IMR-90 (cell line): ENCODE data around the gene DYNC1H1. TPM values are rescaled to one million over a fixed set of nuclear protein-coding genes. Genes with fewer than 3 reads are reported as not detected.

Source experiments
- ATAC-seq: fragments of 200-7000 bp; cut with Tn5 transposase; 2 replicates; pipeline ENCODE4 v1.9.1; 2020; ENCODE audit warnings: low read depth, mild to moderate bottlenecking, moderate library complexity
- BruUV-seq: library from RNA; stranded (reverse); fragments of 400-500 nt; replicated peaks from 2 replicates; lab custom pipeline; 2021; lab: Mats Ljungman, UMichigan
- CTCF ChIA-PET: fragments of 300-600 bp; formaldehyde crosslinking; extraction: SDS; loops from one replicate; lab custom pipeline; 2021; ENCODE audit warnings: antibody characterized with exemption; lab: Yijun Ruan, JAX
- POLR2A ChIA-PET: fragments of 300-600 bp; sonication (Branson Sonifier 250); formaldehyde crosslinking; loops from one replicate; lab custom pipeline; 2022; ENCODE audit warnings: antibody characterized with exemption; ENCODE audit not compliant: unreplicated experiment; lab: Charles Lee
- DNase-seq: peaks from one replicate; pipeline ENCODE4 v3.0.0; 2013
- H2AFZ ChIP-seq: replicated peaks from 2 replicates; pipeline ENCODE3; 2013; ENCODE audit warnings: low read length, mild to moderate bottlenecking; ENCODE audit not compliant: poor library complexity
- H2AK5ac ChIP-seq: 2 replicates; pipeline ENCODE4 v1.6.1; 2013; ENCODE audit warnings: low read depth, low read length, inconsistent platforms
- H2AK9ac ChIP-seq: replicated peaks from 2 replicates; pipeline ENCODE3; 2013; ENCODE audit warnings: mild to moderate bottlenecking, low read depth, low read length, moderate library complexity; ENCODE audit not compliant: poor library complexity
- H2BK120ac ChIP-seq: 2 replicates; pipeline ENCODE4 v1.6.1; 2013; ENCODE audit warnings: low read depth, low read length, inconsistent platforms
- H2BK15ac ChIP-seq: 3 replicates; pipeline ENCODE4 v1.6.1; 2013; ENCODE audit warnings: low read depth, low read length, inconsistent platforms
- H2BK20ac ChIP-seq: 2 replicates; pipeline ENCODE4 v1.6.1; 2013; ENCODE audit warnings: low read depth, mild to moderate bottlenecking, inconsistent platforms, low read length, moderate library complexity
- H2BK5ac ChIP-seq: 2 replicates; pipeline ENCODE4 v1.6.1; 2013; ENCODE audit warnings: mild to moderate bottlenecking, low read depth, low read length, inconsistent platforms; ENCODE audit not compliant: poor library complexity, severe bottlenecking
- H3K14ac ChIP-seq: replicated peaks from 2 replicates; pipeline ENCODE4 v1.6.1; 2013; ENCODE audit warnings: low read depth, low read length, inconsistent platforms
- H3K18ac ChIP-seq: 2 replicates; pipeline ENCODE4 v1.6.1; 2013; ENCODE audit warnings: low read depth, low read length, control low read depth
- H3K23ac ChIP-seq: 2 replicates; pipeline ENCODE4 v1.6.1; 2013; ENCODE audit warnings: low read depth, low read length, inconsistent platforms
- H3K27ac ChIP-seq: 2 replicates; pipeline ENCODE4 v1.5.1; 2013; ENCODE audit warnings: mild to moderate bottlenecking, control low read depth, low read length; ENCODE audit not compliant: insufficient read depth
- H3K27me3 ChIP-seq: 2 replicates; pipeline ENCODE4 v1.6.1; 2013; ENCODE audit warnings: low read length; ENCODE audit not compliant: control insufficient read depth, insufficient read depth
- H3K36me3 ChIP-seq: 2 replicates; pipeline ENCODE4 v1.6.1; 2013; ENCODE audit warnings: low read length, mixed read lengths; ENCODE audit not compliant: control insufficient read depth, insufficient read depth
- H3K4ac ChIP-seq: 2 replicates; pipeline ENCODE4 v1.6.1; 2013; ENCODE audit warnings: low read depth, low read length, inconsistent platforms
- H3K4me1 ChIP-seq: 2 replicates; pipeline ENCODE4 v1.6.1; 2013; ENCODE audit warnings: low read length, mixed read lengths; ENCODE audit not compliant: control insufficient read depth, insufficient read depth
- H3K4me2 ChIP-seq: 2 replicates; pipeline ENCODE4 v1.6.1; 2013; ENCODE audit warnings: low read depth, mild to moderate bottlenecking, control low read depth, low read length, moderate library complexity
- H3K4me3 ChIP-seq: 2 replicates; pipeline ENCODE4 v1.5.1; 2013; ENCODE audit warnings: low read depth, mild to moderate bottlenecking, control low read depth, low read length, moderate library complexity; ENCODE audit not compliant: insufficient read depth
- H3K56ac ChIP-seq: 2 replicates; pipeline ENCODE4 v1.6.1; 2013; ENCODE audit warnings: low read length, inconsistent platforms; ENCODE audit not compliant: insufficient read depth; ENCODE audit errors: extremely low read depth
- H3K79me1 ChIP-seq, 2 experiments: 2 replicates each; pipeline ENCODE4 v1.6.1; 2013; ENCODE audit warnings: low read length in 2 of 2, inconsistent platforms in 1 of 2, low read depth in 1 of 2
- H3K9ac ChIP-seq: 2 replicates; pipeline ENCODE4 v1.6.1; 2013; ENCODE audit warnings: low read depth, low read length, control low read depth
- H3K9me1 ChIP-seq: 2 replicates; pipeline ENCODE4 v1.6.1; 2013; ENCODE audit warnings: low read length, inconsistent platforms; ENCODE audit not compliant: insufficient read depth
- H3K9me3 ChIP-seq: 2 replicates; pipeline ENCODE4 v1.6.1; 2013; ENCODE audit warnings: low read length; ENCODE audit not compliant: control insufficient read depth, insufficient read depth
- H4K20me1 ChIP-seq: 2 replicates; pipeline ENCODE4 v1.6.1; 2013; ENCODE audit warnings: low read length, inconsistent platforms; ENCODE audit not compliant: insufficient read depth
- H4K5ac ChIP-seq: 2 replicates; pipeline ENCODE4 v1.6.1; 2013; ENCODE audit warnings: mild to moderate bottlenecking, low read depth, low read length, control low read depth
- H4K8ac ChIP-seq, 2 experiments: 2 replicates each; pipeline ENCODE4 v1.6.1; 2013; ENCODE audit warnings: low read depth in 2 of 2, low read length in 2 of 2, control low read depth in 1 of 2, inconsistent platforms in 1 of 2
- H4K91ac ChIP-seq: 2 replicates; pipeline ENCODE4 v1.6.1; 2013; ENCODE audit warnings: low read depth, low read length, inconsistent platforms; ENCODE audit not compliant: insufficient read depth
- CTCF ChIP-seq: conservative IDR thresholded peaks from 2 replicates; pipeline ENCODE4 v1.5.1; 2012; ENCODE audit warnings: mild to moderate bottlenecking, low read depth, low read length, improper control_type of control experiment
- FOS ChIP-seq: fragments of 150-350 bp; IDR thresholded peaks from 2 replicates; pipeline ENCODE4 v1.6.1; 2016; ENCODE audit warnings: low read depth, low read length
- MAFK ChIP-seq: IDR thresholded peaks from 2 replicates; pipeline ENCODE4 v1.6.1; 2012; ENCODE audit warnings: low read depth, low read length, improper control_type of control experiment
- MAZ ChIP-seq: IDR thresholded peaks from 2 replicates; pipeline ENCODE4 v1.6.1; 2012; ENCODE audit warnings: low read depth, mild to moderate bottlenecking, low read length, improper control_type of control experiment, moderate library complexity, borderline replicate concordance
- NFE2L2 ChIP-seq: fragments of 150-350 bp; IDR thresholded peaks from 2 replicates; pipeline ENCODE4 v1.6.1; 2016; ENCODE audit warnings: low read depth, mild to moderate bottlenecking, low read length
- POLR2A ChIP-seq: IDR thresholded peaks from 2 replicates; pipeline ENCODE4 v1.6.1; 2012; ENCODE audit warnings: mild to moderate bottlenecking, low read depth, low read length
- SMC3 ChIP-seq: fragments of 150-350 bp; IDR thresholded peaks from 2 replicates; pipeline ENCODE4 v1.6.1; 2016; ENCODE audit warnings: low read depth, mild to moderate bottlenecking, antibody characterized with exemption, low read length, moderate library complexity
- USF2 ChIP-seq: fragments of 150-350 bp; IDR thresholded peaks from 2 replicates; pipeline ENCODE4 v1.6.1; 2017; ENCODE audit warnings: mild to moderate bottlenecking, antibody characterized with exemption, low read length, low read depth
- WGBS, 2 experiments: methylation state at CpG; one replicate each; pipeline versions ENCODE4 v1.1.5 to v1.1.7; 2013; ENCODE audit warnings: missing lambda C conversion rate in 2 of 2; ENCODE audit not compliant: insufficient read length in 1 of 2; ENCODE audit errors: extremely low coverage in 2 of 2; 5-methylcytosine and 5-hydroxymethylcytosine counted together
- dilution Hi-C: fragments of 300-500 bp; cut with HindIII; formaldehyde crosslinking; loops from one replicate; pipeline ENCODE4 v1.14.3; 2018; ENCODE audit warnings: low sequenced_read_pairs; ENCODE audit not compliant: unreplicated experiment
- in situ Hi-C: fragments of 300-500 bp; cut with MboI; formaldehyde crosslinking; loops from 3 replicates; pipeline ENCODE4 v1.14.3; 2019; ENCODE audit warnings: low sequenced_read_pairs, inconsistent platforms, mixed read lengths
- intact Hi-C: fragments of 100-400 bp; cut with micrococcal nuclease; formaldehyde crosslinking; loops from 2 replicates; pipeline ENCODE4 v1.10.0; 2022
- polyA plus RNA-seq, 3 experiments: library from polyadenylated mRNA; depleted of rRNA; stranded (reverse); fragments of >200 nt; gene quantifications; 2 replicates each; pipeline ENCODE4 v1.2.3, GENCODE V29; 2012; ENCODE audit warnings: low replicate concordance in 1 of 3
- total RNA-seq: library from RNA; depleted of rRNA; stranded (reverse); fragments of >200 nt; gene quantifications from 2 replicates; pipeline ENCODE4 v1.2.3, GENCODE V29; 2012

Gene DYNC1H1
- total and polyA plus RNA-seq, 2 of the 4 experiments (the other 2 are of a cell fraction) = 240 to 670 TPM

GRCh38 chr14:102063109-102063807, 98.9 kb downstream of the DYNC1H1 start (continued):
- no peak for TF ChIP-seq USF2

- TF ChIP-seq MAFK (no peak), FOS (no peak), MAZ (no peak), CTCF (no peak), SMC3 (no peak), NFE2L2 (no peak), POLR2A (no peak)
- Histone ChIP-seq H4K20me1 (no peaks in the 10 kb centered on the region), H2AFZ (peak overlapping the region; percentile 87), H4K5ac (no peak overlapping the region), H3K56ac (no peak overlapping the region), H3K4me1 (no peaks in the 10 kb centered on the region), H2AK9ac (no peak overlapping the region), H4K8ac (no peak overlapping the region), H3K23ac (no peak overlapping the region), H3K27me3 (no peaks in the 10 kb centered on the region), H2BK15ac (no peak overlapping the region), H3K79me1 (no peaks in the 10 kb centered on the region), H2BK120ac (no peak overlapping the region), H3K36me3 (no peaks in the 10 kb centered on the region), H3K14ac (no peak overlapping the region), H2AK5ac (no peak overlapping the region), H3K27ac (no peak overlapping the region), H3K18ac (no peak overlapping the region), H2BK20ac (no peak overlapping the region), H3K4me2 (no peak overlapping the region), H3K9me3 (no peaks in the 10 kb centered on the region; the same call in 1 of the 2 replicates), H4K91ac (no peak overlapping the region), H3K9me1 (no peaks in the 10 kb centered on the region), H2BK5ac (no peak overlapping the region), H3K9ac (no peak overlapping the region), H3K4me3 (no peak overlapping the region), H3K4ac (no peak overlapping the region)
- in situ Hi-C loops (no loop called here), dilution Hi-C loops (no loop called here), intact Hi-C loops (loop anchor here (1.0 to 2.0 kb wide), 3 partner anchors 23 to 250 kb away; partner anchors contain the start of gene HSP90AA1)
- POLR2A ChIA-PET = no interaction called here
- ATAC-seq = no peak
- BruUV-seq = no TSS peak
- CTCF ChIA-PET = interaction anchor here (1.5 kb wide), 1 partner anchor 33 kb away, joined by 7 read pairs; no protein-coding TSS in a partner anchor
- WGBS, 2 experiments = 90% methylated on average over 2 of the region's 14 CpGs; no CpG with 5 or more reads in 1 of the 2 experiments
- no peak for DNase-seq
Observed at GRCh38 chr14:102063808-102064429, 99.5 kb downstream of the DYNC1H1 start.
